Measurements from ENCODE around the gene MAPKBP1. TPM values are rescaled to one million over a fixed set of nuclear protein-coding genes. Genes with fewer than 3 reads are reported as not detected.
"Not testable (repeated sequence)": the region's sequence is repeated elsewhere in the genome, so short reads cannot be mapped to it uniquely, and the experiment has no call there.

The MAPKBP1 gene
- total RNA-seq, 1 donor from 2014 or later: 27.2 TPM

- DNase-seq (ENCODE audit: low spot score): no peak
- Mint-ChIP-seq H3K4me1 (ENCODE audit: low read depth) (peaks cover 15% of the 10 kb centered on the region), H3K36me3 (ENCODE audit: low read depth) (peaks cover 11% of the 10 kb centered on the region), H3K9me3 (ENCODE audit: low read depth) (no peaks in the 10 kb centered on the region), H3K4me3 (ENCODE audit: unreplicated experiment) (peak within 1 kb of the TSS; percentile 77), H3K27me3 (ENCODE audit: low read depth) (no peaks in the 10 kb centered on the region), H3K27ac (ENCODE audit: unreplicated experiment) (peak within 1 kb of the TSS; percentile 79)
- no peak for TF ChIP-seq CTCF (IDR thresholded peaks at IDR 0.05)
These were observed 53.9 kb downstream of the MAPKBP1 start, which contains the start of gene JMJD7 for GRCh38 chr15:41827880-41828806. TSS of gene JMJD7 (plus strand) at chr15:41828092. CDS start at chr15:41828125, 33 bp downstream.

GRCh38 chr15:41828807-41829141 lies 54.5 kb downstream of the MAPKBP1 start:
- H3K4me1 Mint-ChIP-seq (ENCODE audit: low read depth): peaks cover 15% of the 10 kb centered on the region
- H3K27me3 Mint-ChIP-seq (ENCODE audit: low read depth): no peaks in the 10 kb centered on the region
- DNase-seq (ENCODE audit: low spot score): no peak
- H3K27ac Mint-ChIP-seq (ENCODE audit: unreplicated experiment): peak overlapping the region; percentile 79
- TF ChIP-seq CTCF (IDR thresholded peaks at IDR 0.05): no peak
- H3K36me3 Mint-ChIP-seq (ENCODE audit: low read depth): peaks cover 7% of the 10 kb centered on the region
- peak overlapping the region; percentile 77 for H3K4me3 Mint-ChIP-seq (ENCODE audit: unreplicated experiment)
- no peaks in the 10 kb centered on the region for H3K9me3 Mint-ChIP-seq (ENCODE audit: low read depth)

GRCh38 chr15:41829959-41830646 lies 55.8 kb downstream of the MAPKBP1 start:
- Mint-ChIP-seq H3K27me3 (ENCODE audit: low read depth) (no peaks in the 10 kb centered on the region), H3K4me3 (ENCODE audit: unreplicated experiment) (no peak overlapping the region), H3K27ac (ENCODE audit: unreplicated experiment) (no peak overlapping the region), H3K4me1 (ENCODE audit: low read depth) (peaks cover 15% of the 10 kb centered on the region), H3K9me3 (ENCODE audit: low read depth) (no peaks in the 10 kb centered on the region), H3K36me3 (ENCODE audit: low read depth) (no peaks in the 10 kb centered on the region)
- TF ChIP-seq CTCF (IDR thresholded peaks at IDR 0.05): no peak
- DNase-seq (ENCODE audit: low spot score): no peak

- H3K36me3 Mint-ChIP-seq (ENCODE audit: low read depth); H3K9me3 Mint-ChIP-seq (ENCODE audit: low read depth); H3K4me3 Mint-ChIP-seq (ENCODE audit: unreplicated experiment); H3K27ac Mint-ChIP-seq (ENCODE audit: unreplicated experiment); H3K27me3 Mint-ChIP-seq (ENCODE audit: low read depth); DNase-seq (ENCODE audit: low spot score): not testable (repeated sequence)
- H3K4me1 Mint-ChIP-seq (ENCODE audit: low read depth): peaks cover 18% of the 10 kb centered on the region
These were observed 57.0 kb downstream of the MAPKBP1 start for GRCh38 chr15:41831291-41831690.

GRCh38 chr15:41832208-41832607 lies 57.9 kb downstream of the MAPKBP1 start:
- Mint-ChIP-seq H3K4me1 (ENCODE audit: low read depth) (peaks cover 15% of the 10 kb centered on the region), H3K27ac (ENCODE audit: unreplicated experiment) (no peak overlapping the region), H3K4me3 (ENCODE audit: unreplicated experiment) (no peak overlapping the region), H3K9me3 (ENCODE audit: low read depth) (no peaks in the 10 kb centered on the region), H3K27me3 (ENCODE audit: low read depth) (no peaks in the 10 kb centered on the region), H3K36me3 (ENCODE audit: low read depth) (no peaks in the 10 kb centered on the region)
- no peak for TF ChIP-seq CTCF (IDR thresholded peaks at IDR 0.05)
- no peak for DNase-seq (ENCODE audit: low spot score)

All from chondrocyte (in vitro differentiated cells).